HepG2 (cell line): Measurements from ENCODE around the gene SKP1. TPM values are rescaled to one million over a fixed set of nuclear protein-coding genes. Genes with fewer than 3 reads are reported as not detected.

Experiments used
- ATAC-seq: fragments of 200-7000 bp; cut with Tn5 transposase; 3 replicates; pipeline ENCODE4 v1.9.1; 2020; ENCODE audit warnings: mild to moderate bottlenecking, moderate library complexity
- BruUV-seq: library from RNA; stranded (reverse); fragments of 400-500 nt; replicated peaks from 2 replicates; lab custom pipeline; 2021; lab: Mats Ljungman, UMichigan
- CTCF ChIA-PET: fragments of 300-600 bp; formaldehyde crosslinking; extraction: SDS; loops from one replicate; lab custom pipeline; 2021; ENCODE audit warnings: low total read pairs, inconsistent platforms, low intra/inter-chr PET ratio; lab: Yijun Ruan, JAX
- POLR2A ChIA-PET: fragments of 350-600 bp; sonication (Branson Sonifier 250); formaldehyde crosslinking; loops from one replicate; lab custom pipeline; 2020; ENCODE audit warnings: antibody characterized with exemption, inconsistent platforms; lab: Yijun Ruan, JAX
- DNase-seq: peaks from one replicate; pipeline ENCODE4 v3.0.0-alpha.2; 2015; ENCODE audit warnings: low spot score
- FAIRE-seq: peaks from 3 replicates; lab custom pipeline; 2011; peaks lifted over from hg19 to GRCh38; lab: Jason Lieb, UNC
- H2AFZ ChIP-seq: one replicate; pipeline ENCODE4 v1.6.1; 2011; ENCODE audit warnings: low read length, inconsistent platforms
- H3K27ac ChIP-seq: fragments of 300-600 bp; 3 replicates; pipeline ENCODE4 v1.8.0; 2011; ENCODE audit warnings: mixed run types, mild to moderate bottlenecking, mixed read lengths, low read length, inconsistent platforms; ENCODE audit not compliant: insufficient read depth; ENCODE audit errors: extremely low read length
- H3K27me3 ChIP-seq, 2 experiments: fragments of 200-600 bp in 1 of 2; 2 replicates in 1 of 2; 3 replicates in 1 of 2; pipeline versions ENCODE4 v1.6.0 to v1.8.0; 2011; ENCODE audit warnings: low read length in 2 of 2, mild to moderate bottlenecking in 2 of 2, moderate library complexity in 2 of 2, inconsistent platforms in 1 of 2; ENCODE audit not compliant: insufficient read depth in 2 of 2, control insufficient read depth in 1 of 2
- H3K36me3 ChIP-seq, 2 experiments: fragments of 200-600 bp in 1 of 2; replicated peaks in 1 of 2; 2 replicates in 1 of 2; 3 replicates in 1 of 2; pipeline versions ENCODE4 v1.5.1 to v1.8.0; 2011; ENCODE audit warnings: low read length in 2 of 2, inconsistent platforms in 1 of 2; ENCODE audit not compliant: insufficient read depth in 2 of 2, control insufficient read depth in 1 of 2
- H3K4me1 ChIP-seq: 2 replicates; pipeline ENCODE4 v1.5.1; 2012; ENCODE audit warnings: low read length, inconsistent platforms; ENCODE audit not compliant: insufficient read depth
- H3K4me2 ChIP-seq: 2 replicates; pipeline ENCODE4 v1.6.0; 2011; ENCODE audit warnings: low read depth, low read length, inconsistent platforms
- H3K4me3 ChIP-seq, 3 experiments: fragments of 200-600 bp in 1 of 3; sonication (generic), shearing (Covaris generic) in 1 of 3; replicated peaks in 1 of 3; 2 replicates each; pipeline ENCODE4 v1.5.1; 2011 to 2016; ENCODE audit warnings: low read length in 3 of 3, inconsistent platforms in 2 of 3, low read depth in 2 of 3, mild to moderate bottlenecking in 2 of 3, control low read depth in 1 of 3, mixed read lengths in 1 of 3; ENCODE audit not compliant: insufficient read depth in 1 of 3
- H3K79me2 ChIP-seq: one replicate; pipeline ENCODE4 v1.6.1; 2011; ENCODE audit warnings: low read length, inconsistent platforms; ENCODE audit not compliant: insufficient read depth
- H3K9ac ChIP-seq: 2 replicates; pipeline ENCODE4 v1.6.0; 2011; ENCODE audit warnings: mild to moderate bottlenecking, low read depth, low read length, inconsistent platforms; ENCODE audit not compliant: insufficient read depth
- H3K9me3 ChIP-seq: 2 replicates; pipeline ENCODE4 v1.5.1; 2012; ENCODE audit warnings: mild to moderate bottlenecking, low read length
- H4K20me1 ChIP-seq: 2 replicates; pipeline ENCODE4 v1.6.0; 2011; ENCODE audit warnings: inconsistent platforms, mild to moderate bottlenecking, low read length, moderate library complexity; ENCODE audit not compliant: insufficient read depth
- CHCHD3 ChIP-seq: sonication (generic); formaldehyde crosslinking; IDR thresholded peaks from 2 replicates; pipeline ENCODE4 v1.8.0; 2022; ENCODE audit warnings: mild to moderate bottlenecking, missing genetic modification reagents, moderate library complexity
- ETV5 ChIP-seq: IDR thresholded peaks from 2 replicates; pipeline ENCODE4 v1.6.1; 2018; ENCODE audit warnings: missing biosample characterization, missing genetic modification reagents, inconsistent platforms, borderline replicate concordance
- FOXO4 ChIP-seq: sonication (generic); formaldehyde crosslinking; conservative IDR thresholded peaks from 2 replicates; pipeline ENCODE4 v1.8.1; 2023; ENCODE audit warnings: missing genetic modification reagents
- HOXD1 ChIP-seq: sonication (generic); formaldehyde crosslinking; IDR thresholded peaks from 2 replicates; pipeline ENCODE4 v1.5.0; 2020; ENCODE audit warnings: missing genetic modification reagents
- KDM5A ChIP-seq: fragments of 200-600 bp; sonication (generic); IDR thresholded peaks from 2 replicates; pipeline ENCODE4 v1.7.0; 2018; ENCODE audit warnings: antibody characterized with exemption, mild to moderate bottlenecking, low read length, borderline replicate concordance
- MEIS2 ChIP-seq: sonication (generic); formaldehyde crosslinking; IDR thresholded peaks from 2 replicates; pipeline ENCODE4 v1.9.0; 2021; ENCODE audit warnings: mild to moderate bottlenecking, missing genetic modification reagents
- MIER2 ChIP-seq: IDR thresholded peaks from 2 replicates; pipeline ENCODE4 v1.6.1; 2016; ENCODE audit warnings: missing biosample characterization, missing genetic modification reagents
- NBN ChIP-seq: fragments of 450-650 bp; conservative IDR thresholded peaks from 2 replicates; pipeline ENCODE4 v1.6.1; 2017
- SIN3A ChIP-seq: IDR thresholded peaks from 2 replicates; pipeline ENCODE4 v1.6.1; 2011; ENCODE audit warnings: low read depth, mild to moderate bottlenecking, control low read depth, low read length, borderline replicate concordance
- SOX5 ChIP-seq: IDR thresholded peaks from 2 replicates; pipeline ENCODE4 v1.6.1; 2016; ENCODE audit warnings: borderline replicate concordance
- SRSF1 ChIP-seq: fragments of 200-400 bp; formaldehyde crosslinking; optimal IDR thresholded peaks from 2 replicates; pipeline ENCODE3; 2017; ENCODE audit warnings: mild to moderate bottlenecking, low read depth, low read length, moderate library complexity
- STAG1 ChIP-seq: sonication (generic); formaldehyde crosslinking; IDR thresholded peaks from 2 replicates; pipeline ENCODE4 v1.4.0; 2020; ENCODE audit warnings: missing genetic modification reagents
- TRIM24 ChIP-seq: sonication (generic); formaldehyde crosslinking; IDR thresholded peaks from 2 replicates; pipeline ENCODE4 v1.8.0; 2022; ENCODE audit warnings: mild to moderate bottlenecking, missing genetic modification reagents
- ZFP36 ChIP-seq: fragments of 150-350 bp; IDR thresholded peaks from 2 replicates; pipeline ENCODE4 v1.6.1; 2018; ENCODE audit warnings: borderline replicate concordance, low read length, low read depth; ENCODE audit not compliant: partially characterized antibody
- ZFP91 ChIP-seq: sonication (generic); formaldehyde crosslinking; IDR thresholded peaks from 2 replicates; pipeline ENCODE4 v1.9.0; 2022; ENCODE audit warnings: missing genetic modification reagents, mild to moderate bottlenecking, borderline replicate concordance
- ZFX ChIP-seq: sonication (generic); formaldehyde crosslinking; IDR thresholded peaks from 2 replicates; pipeline ENCODE4 v1.4.0; 2020; ENCODE audit warnings: mild to moderate bottlenecking, low read depth, missing genetic modification reagents, moderate library complexity
- ZNF3 ChIP-seq: IDR thresholded peaks from 2 replicates; pipeline ENCODE4 v1.7.0; 2017; ENCODE audit warnings: inconsistent platforms
- ZNF432 ChIP-seq: sonication (generic); formaldehyde crosslinking; IDR thresholded peaks from 2 replicates; pipeline ENCODE4 v1.5.0; 2020; ENCODE audit warnings: missing genetic modification reagents, mild to moderate bottlenecking, borderline replicate concordance
- ZNF773 ChIP-seq: sonication (generic); formaldehyde crosslinking; IDR thresholded peaks from 2 replicates; pipeline ENCODE4 v1.4.0; 2020; ENCODE audit warnings: missing genetic modification reagents, borderline replicate concordance
- ZSCAN22 ChIP-seq: sonication (generic); formaldehyde crosslinking; IDR thresholded peaks from 2 replicates; pipeline ENCODE4 v1.4.0; 2020; ENCODE audit warnings: mild to moderate bottlenecking, missing genetic modification reagents
- WGBS: methylation state at CpG from one replicate; pipeline ENCODE4 v1.1.6; 2017; ENCODE audit warnings: low lambda C conversion rate; 5-methylcytosine and 5-hydroxymethylcytosine counted together
- in situ Hi-C: cut with HindIII; loops from 2 replicates; pipeline ENCODE4 v1.10.0; 2017; ENCODE audit warnings: low pct_unique_long_range_greater_than_20kb; ENCODE audit not compliant: extremely low pct_ligation_motif_present
- intact Hi-C: fragments of 100-400 bp; cut with micrococcal nuclease; formaldehyde crosslinking; loops from one replicate; pipeline ENCODE4 v1.10.0; 2022; ENCODE audit not compliant: unreplicated experiment
- polyA plus RNA-seq, 8 experiments: library from polyadenylated mRNA; depleted of rRNA in 3 of 8; stranded (reverse) in 7 of 8; unstranded in 1 of 8; fragments of >200 nt; fragmentation: Illumina TruSeq in 4 of 8; extraction: Trizol in 4 of 8; gene quantifications; 2 replicates each; pipeline versions ENCODE4 v1.2.1 to v1.2.3, GENCODE V29; 2011 to 2016; ENCODE audit warnings: low read depth in 4 of 8, missing spikeins in 1 of 8, mixed read lengths in 1 of 8; ENCODE audit not compliant: insufficient read depth in 1 of 8
- total RNA-seq, 5 experiments: library from RNA; depleted of rRNA; stranded (reverse); fragments of >200 nt; fragmentation: Illumina TruSeq; extraction: Trizol; gene quantifications; 2 replicates each; pipeline ENCODE4 v1.2.3, GENCODE V29; 2016; ENCODE audit warnings: low read depth in 1 of 5

The SKP1 gene
- total and polyA plus RNA-seq, 2 of the 13 experiments (the other 11 are each of a cell fraction or from before 2014, with no cell fraction given), result 134 to 340 TPM

GRCh38 chr5:134115806-134116175, 61.0 kb downstream of the SKP1 start (continued):
- no peak for TF ChIP-seq TRIM24 (CRISPR knock-in tag)
- 0 out of 2 replicates have a peak, but pooled peaks have one; percentile 14 for TF ChIP-seq ZFX (CRISPR knock-in tag)
- peak; percentile 14 for TF ChIP-seq SRSF1
- TF ChIP-seq MEIS2 (CRISPR knock-in tag), result no peak
- TF ChIP-seq, all 625 proteins: peak for 8

- no CpG with 5 or more reads among the region's 110 CpGs for WGBS
- peak; percentile 5 for ATAC-seq
- DNase-seq, result peak; percentile 32
- TF ChIP-seq HOXD1 (no peak), NBN (no peak), ZFP36 (no peak), ZFP91 (CRISPR knock-in tag) (peak; percentile 58; the same call in 1 of the 2 replicates), ZSCAN22 (CRISPR knock-in tag) (no peak), SOX5 (no peak), STAG1 (CRISPR knock-in tag) (no peak), ZNF773 (CRISPR knock-in tag) (no peak), SIN3A (no peak), KDM5A (no peak), ZNF3 (CRISPR knock-in tag) (no peak), MIER2 (no peak), CHCHD3 (no peak), FOXO4 (no peak), ZNF432 (CRISPR knock-in tag) (no peak), ETV5 (CRISPR knock-in tag) (peak; percentile 46; the same call in 1 of the 2 replicates)
These were observed 61.6 kb downstream of the SKP1 start for GRCh38 chr5:134114886-134115805.

More at GRCh38 chr5:134114886-134115805, 61.6 kb downstream of the SKP1 start:
- no peak overlapping the region for H3K27ac ChIP-seq
- no peaks in the 10 kb centered on the region for H3K9me3 ChIP-seq
- CTCF ChIA-PET, result interaction anchor here (1.0 kb wide), 1 partner anchor 76 kb away, joined by 4 read pairs; no protein-coding TSS in a partner anchor
- peaks cover 2 to 22% of the 10 kb centered on the region in 2 experiments; a peak in 3 of 5 replicates for H3K27me3 ChIP-seq
- H3K4me1 ChIP-seq, result peaks cover 64% of the 10 kb centered on the region
- H3K4me2 ChIP-seq, result peak overlapping the region; percentile 77
- in situ Hi-C loops, result no loop called here
- no peaks in the 10 kb centered on the region for H4K20me1 ChIP-seq
- H3K4me3 ChIP-seq, result peak overlapping the region; percentile 68 to 80 (median 78)
- peak overlapping the region; percentile 75 for H3K9ac ChIP-seq
- no peak overlapping the region for H2AFZ ChIP-seq
- no peak for FAIRE-seq
- peaks cover 2% of the 10 kb centered on the region for H3K79me2 ChIP-seq
- intact Hi-C loops, result no loop called here
- H3K36me3 ChIP-seq, result peaks cover 3 to 12% of the 10 kb centered on the region in 2 experiments; a peak in 3 of 5 replicates
- no TSS peak for BruUV-seq
- POLR2A ChIA-PET, result interaction anchor here (0.6 to 3.9 kb wide), 14 partner anchors 10 to 110 kb away, joined by 3 to 40 read pairs (median 5); partner anchors contain the start of gene VDAC1
